T follicular helper cell (primary cell): ENCODE results near the gene ARPIN.
"Not testable (repeated sequence)": the region's sequence is repeated elsewhere in the genome, so short reads cannot be mapped to it uniquely, and the experiment has no call there.

Experiments used
- DNase-seq: peaks from one replicate; pipeline ENCODE4 v3.0.0-alpha.2; 2020; ENCODE audit warnings: low read depth

ARPIN gene

GRCh38 chr15:89910891-89911626 lies 1.7 kb downstream of the ARPIN start:
- DNase-seq, result no peak

DNA sequence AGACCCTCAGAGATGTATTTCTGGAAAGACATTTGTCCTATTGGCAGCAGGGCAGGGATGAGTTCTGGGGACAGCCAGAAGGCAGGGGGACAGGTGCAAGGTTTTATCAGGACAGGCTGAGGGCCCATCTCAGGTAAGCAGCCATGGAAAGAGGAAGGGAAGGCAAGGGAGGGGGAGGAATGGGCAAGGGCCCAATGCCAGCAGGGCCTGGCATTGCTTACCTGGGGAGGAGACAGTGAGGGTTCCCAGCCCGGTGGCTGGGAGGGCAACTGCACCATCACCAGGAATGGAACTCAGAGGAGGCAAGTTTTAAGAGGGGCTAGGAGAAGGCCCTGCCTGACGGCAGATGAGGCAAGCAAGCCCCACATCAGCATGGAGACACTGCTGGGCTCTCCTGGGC lies 3.1 kb downstream of the ARPIN start:
- DNase-seq, result no peak

DNA sequence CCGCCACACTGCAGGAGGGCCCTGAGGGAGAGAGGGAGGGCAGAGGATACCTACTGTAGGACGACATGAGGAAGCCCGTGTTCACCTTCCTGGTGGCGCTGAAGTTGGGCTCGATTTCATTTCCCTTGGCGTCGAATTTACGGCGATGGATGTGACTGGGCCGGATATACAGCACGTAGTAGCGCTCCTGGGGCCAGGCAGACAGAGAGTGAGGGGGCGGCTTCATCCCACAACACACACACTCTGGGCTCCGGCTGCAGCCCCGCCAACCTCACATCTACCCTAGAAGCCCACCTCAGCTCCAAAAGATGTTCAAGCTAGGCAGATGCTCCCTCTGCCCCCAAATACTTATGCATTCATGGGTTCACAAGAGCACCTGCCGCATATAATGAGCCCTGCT lies 4.5 kb downstream of the ARPIN start:
- no peak for DNase-seq

DNA sequence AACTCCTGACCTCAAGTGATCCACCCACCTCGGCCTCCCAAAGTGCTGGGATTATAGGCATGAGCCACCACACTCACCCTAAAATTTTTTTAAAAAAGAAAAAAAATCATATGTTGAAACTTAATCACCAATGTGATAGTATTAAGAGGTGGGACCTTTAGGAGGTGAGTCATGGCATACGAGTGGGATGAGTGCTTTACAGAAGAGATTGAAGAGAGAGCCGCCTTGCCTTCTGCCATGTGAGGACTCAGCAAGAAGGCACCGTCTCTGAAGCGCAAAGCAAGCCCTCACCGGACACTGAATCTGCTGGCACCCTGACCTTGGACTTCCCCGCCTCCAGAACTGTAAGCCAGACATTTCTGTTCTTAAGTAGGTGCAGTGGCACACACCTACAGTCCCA lies 5.5 kb downstream of the ARPIN start:
- no peak for DNase-seq

GRCh38 chr15:89905846-89906378 lies 6.8 kb downstream of the ARPIN start:
- no peak for DNase-seq

DNA sequence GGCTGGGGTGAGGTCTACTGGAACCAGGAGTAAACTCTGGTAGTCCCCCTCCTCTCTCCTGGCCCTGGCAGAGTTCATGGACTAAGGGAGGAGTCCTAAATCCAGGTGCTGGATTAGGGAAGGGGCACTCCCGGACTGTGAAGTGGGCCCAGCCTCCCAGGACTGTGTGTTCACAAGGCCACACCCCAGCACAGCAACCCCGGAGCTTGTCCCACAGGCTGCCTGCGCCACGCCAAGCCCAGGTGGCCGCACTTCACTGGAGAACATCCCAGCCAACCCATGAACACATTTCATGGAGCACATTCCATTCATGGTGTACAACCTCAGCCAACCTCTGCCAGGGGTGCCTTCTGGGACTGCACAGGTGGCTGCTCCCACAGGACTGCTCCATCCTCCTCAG lies 8.2 kb downstream of the ARPIN start:
- DNase-seq, result no peak

DNA sequence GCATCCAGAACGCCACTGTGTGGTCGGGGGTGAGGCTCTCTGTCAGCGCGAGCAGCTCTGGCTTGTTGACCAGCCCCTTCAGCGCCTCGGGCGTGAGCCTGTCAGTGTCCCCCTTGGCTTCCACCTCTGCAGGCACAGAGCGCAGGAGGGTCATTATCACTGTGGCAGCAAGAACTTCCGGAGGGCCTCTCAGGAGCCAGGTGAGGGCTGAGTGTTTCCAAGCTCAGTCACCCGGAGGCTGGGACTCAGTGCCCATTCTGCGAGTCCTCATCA lies 9.0 kb downstream of the ARPIN start:
- no peak for DNase-seq

- no peak for DNase-seq
Measured at GRCh38 chr15:89903015-89903857, 9.5 kb downstream of the ARPIN start.

- DNase-seq, result no peak
Measured at GRCh38 chr15:89900849-89901248, 11.9 kb downstream of the ARPIN start.

GRCh38 chr15:89899951-89900567 lies 12.7 kb downstream of the ARPIN start:
- no peak for DNase-seq

GRCh38 chr15:89899295-89899945 lies 13.3 kb downstream of the ARPIN start:
- no peak for DNase-seq

DNA sequence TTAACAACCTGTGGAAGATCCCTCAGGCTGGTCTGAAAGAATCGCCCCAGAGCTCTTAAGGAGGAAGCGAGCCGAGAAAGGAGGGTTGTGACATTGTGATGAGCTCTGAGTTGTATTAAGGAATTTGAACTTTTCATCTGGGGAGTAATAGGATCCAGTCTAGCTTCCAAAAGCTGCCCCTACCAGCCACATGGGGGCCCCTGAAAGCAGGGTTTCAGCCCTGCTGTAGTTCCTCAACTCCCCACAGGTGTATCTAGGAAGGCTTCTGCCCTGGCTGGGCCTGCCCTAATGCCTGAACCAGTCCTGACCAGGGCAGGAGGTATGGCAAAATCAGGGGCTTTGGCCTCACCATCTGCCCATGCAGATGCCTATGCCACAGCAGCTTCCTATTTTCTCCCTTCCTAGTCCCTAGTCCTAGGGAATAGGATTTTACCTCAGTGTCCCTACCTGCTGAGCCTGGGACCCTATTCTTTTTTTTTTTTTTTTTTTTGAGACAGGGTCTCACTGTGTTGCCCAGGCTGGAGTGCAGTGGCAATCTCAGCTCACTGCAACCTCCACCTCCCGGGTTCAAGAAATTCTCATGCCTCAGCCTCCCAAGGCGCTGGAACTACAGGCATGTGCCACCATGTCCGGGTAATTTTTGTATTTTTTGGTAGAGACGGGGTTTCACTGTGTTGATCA lies 14.0 kb downstream of the ARPIN start:
- DNase-seq, result peak; percentile 32

DNA sequence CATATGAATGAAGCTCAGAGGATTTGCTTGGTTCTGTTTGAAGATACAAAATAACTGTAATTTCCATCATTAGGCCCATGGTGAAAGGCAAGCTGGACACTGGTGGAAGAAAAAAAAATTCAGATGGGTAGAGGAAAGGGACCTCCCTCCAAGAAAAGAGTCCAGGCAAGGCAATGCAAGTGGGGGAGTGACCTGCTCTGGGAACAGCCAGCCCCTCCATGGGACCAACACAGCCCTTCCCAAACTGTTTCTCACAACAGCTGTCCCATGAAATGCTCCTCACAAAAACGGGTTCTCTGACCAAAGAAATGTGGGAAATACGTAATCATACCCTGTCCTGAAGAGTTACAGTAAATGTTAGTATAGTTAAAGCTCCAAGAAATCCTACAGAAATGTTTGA lies 14.6 kb downstream of the ARPIN start:
- no peak for DNase-seq

GRCh38 chr15:89893696-89894447 lies 18.9 kb downstream of the ARPIN start, which contains the start of gene AP3S2:
TSS of gene AP3S2 (minus strand) at chr15:89893994. CDS start at chr15:89893949, 45 bp downstream.
- DNase-seq, result peak; percentile 79

DNA sequence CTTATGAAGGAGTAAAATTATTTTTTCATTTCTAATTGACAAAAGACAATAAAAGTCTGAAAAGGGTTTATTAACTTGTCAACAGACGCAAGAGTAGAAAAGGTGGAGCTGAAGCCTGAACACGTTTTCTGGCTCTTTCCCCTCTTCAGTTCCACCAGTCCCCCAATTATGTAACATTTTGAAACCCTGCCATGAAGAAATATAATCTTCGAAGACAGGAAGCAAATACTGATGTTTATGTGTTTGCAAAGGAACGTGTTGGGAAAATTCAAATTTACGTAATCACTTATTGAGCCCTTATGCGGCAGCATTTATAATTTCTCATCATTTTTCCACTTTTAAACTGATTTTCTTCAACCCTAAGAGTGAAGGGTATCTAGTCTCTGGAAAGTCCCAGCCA lies 19.7 kb downstream of the ARPIN start:
- DNase-seq, result no peak

DNA sequence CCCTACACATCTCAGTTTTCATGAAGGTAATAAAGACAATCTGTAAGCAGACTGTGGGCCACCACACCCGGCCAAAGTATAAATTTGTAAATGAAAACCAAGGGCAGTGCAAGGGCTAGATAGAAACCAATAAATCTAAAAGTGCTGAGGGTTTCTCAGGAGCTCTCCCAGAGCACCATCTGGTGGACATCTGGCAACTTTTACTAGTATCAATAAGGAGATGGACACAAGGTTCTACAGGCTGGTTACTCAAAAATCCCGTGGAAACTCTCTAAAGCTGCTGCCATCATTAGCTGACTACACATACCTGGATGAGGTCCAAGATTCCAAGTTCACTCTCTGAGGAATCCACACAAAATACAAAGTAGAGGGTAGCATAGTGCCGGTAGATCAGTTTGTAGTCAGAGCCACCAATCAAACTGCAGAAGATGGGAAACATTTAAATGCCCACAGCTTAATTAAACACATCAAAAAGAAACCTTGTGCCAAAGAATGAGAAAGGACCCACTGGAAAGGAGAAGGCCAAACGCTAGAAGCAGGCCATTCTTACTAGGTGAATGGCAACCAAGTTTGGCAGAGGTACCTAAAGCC lies 24.4 kb downstream of the ARPIN start:
- no peak for DNase-seq

GRCh38 chr15:89885611-89886010 lies 27.1 kb downstream of the ARPIN start:
- DNase-seq, result no peak

GRCh38 chr15:89885179-89885578 lies 27.6 kb downstream of the ARPIN start:
- DNase-seq, result not testable (repeated sequence)

GRCh38 chr15:89883518-89883917 lies 29.2 kb downstream of the ARPIN start:
- no peak for DNase-seq

GRCh38 chr15:89880727-89881126 lies 32.0 kb downstream of the ARPIN start:
- DNase-seq, result no peak

- no peak for DNase-seq
Measured at GRCh38 chr15:89878323-89878722, 34.4 kb downstream of the ARPIN start.
